Mesodermal cell (in vitro differentiated cells): Measurements from ENCODE around the gene C10orf67.
"Not testable (repeated sequence)": the region's sequence is repeated elsewhere in the genome, so short reads cannot be mapped to it uniquely, and the experiment has no call there.

Experiments used
- H3K27ac ChIP-seq: 2 replicates; pipeline ENCODE4 v1.7.0; 2013; ENCODE audit warnings: mild to moderate bottlenecking, low read depth, low read length, moderate library complexity; ENCODE audit not compliant: severe bottlenecking
- H3K36me3 ChIP-seq: 2 replicates; pipeline ENCODE4 v1.7.1; 2013; ENCODE audit warnings: mild to moderate bottlenecking, low read length, moderate library complexity; ENCODE audit not compliant: control insufficient read depth, insufficient read depth
- H3K4me1 ChIP-seq: one replicate; pipeline ENCODE4 v1.7.1; 2013; ENCODE audit warnings: mild to moderate bottlenecking, low read length; ENCODE audit not compliant: insufficient read depth, control insufficient read depth, poor library complexity, severe bottlenecking
- H3K4me3 ChIP-seq: 2 replicates; pipeline ENCODE4 v1.7.0; 2013; ENCODE audit warnings: low read length, control low read depth, mild to moderate bottlenecking; ENCODE audit not compliant: insufficient read depth, poor library complexity, severe bottlenecking; ENCODE audit errors: extremely low read depth
- H3K9me3 ChIP-seq: 2 replicates; pipeline ENCODE4 v1.7.1; 2013; ENCODE audit warnings: mild to moderate bottlenecking, low read length, moderate library complexity; ENCODE audit not compliant: control insufficient read depth
- WGBS, 2 experiments: methylation state at CpG; one replicate each; pipeline ENCODE4 v1.1.5; 2013; ENCODE audit warnings: missing lambda C conversion rate in 2 of 2; ENCODE audit not compliant: insufficient coverage in 2 of 2; 5-methylcytosine and 5-hydroxymethylcytosine counted together

Gene C10orf67

DNA sequence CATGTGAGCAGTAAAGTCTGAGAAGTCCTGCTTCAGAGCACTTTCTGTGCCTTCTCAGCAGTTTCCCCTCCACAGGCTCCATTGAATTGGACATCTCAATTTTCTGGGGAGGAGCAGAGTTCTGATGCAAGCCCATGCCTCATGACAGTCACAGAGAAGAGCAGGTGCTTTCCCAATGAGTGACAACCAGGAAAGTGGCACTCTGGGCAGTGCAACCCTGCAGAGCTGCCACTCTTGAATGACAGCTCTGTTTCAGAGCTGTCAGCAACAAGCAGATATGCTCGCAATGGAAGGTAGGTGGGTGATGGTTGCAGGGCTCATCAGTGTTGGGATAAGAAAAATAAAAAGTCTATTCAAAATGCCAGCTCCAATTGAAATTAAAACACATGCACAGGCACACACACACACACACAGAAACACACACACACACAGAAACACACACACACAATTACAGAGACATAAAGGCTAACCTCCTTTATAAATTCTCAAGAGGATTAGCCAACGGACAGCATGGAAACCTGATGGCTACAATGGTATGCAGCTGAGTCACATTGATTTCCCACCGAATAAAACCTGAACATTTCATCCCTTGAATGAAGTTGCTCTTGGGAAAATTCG, 50.5 kb downstream of the C10orf67 start:
- Histone ChIP-seq H3K9me3 (no peaks in the 10 kb centered on the region), H3K4me1 (no peaks in the 10 kb centered on the region), H3K36me3 (no peaks in the 10 kb centered on the region), H3K4me3 (no peak overlapping the region), H3K27ac (no peak overlapping the region)
- 55 to 83% methylated on average over 2 of the region's 4 CpGs for WGBS, 2 experiments

DNA sequence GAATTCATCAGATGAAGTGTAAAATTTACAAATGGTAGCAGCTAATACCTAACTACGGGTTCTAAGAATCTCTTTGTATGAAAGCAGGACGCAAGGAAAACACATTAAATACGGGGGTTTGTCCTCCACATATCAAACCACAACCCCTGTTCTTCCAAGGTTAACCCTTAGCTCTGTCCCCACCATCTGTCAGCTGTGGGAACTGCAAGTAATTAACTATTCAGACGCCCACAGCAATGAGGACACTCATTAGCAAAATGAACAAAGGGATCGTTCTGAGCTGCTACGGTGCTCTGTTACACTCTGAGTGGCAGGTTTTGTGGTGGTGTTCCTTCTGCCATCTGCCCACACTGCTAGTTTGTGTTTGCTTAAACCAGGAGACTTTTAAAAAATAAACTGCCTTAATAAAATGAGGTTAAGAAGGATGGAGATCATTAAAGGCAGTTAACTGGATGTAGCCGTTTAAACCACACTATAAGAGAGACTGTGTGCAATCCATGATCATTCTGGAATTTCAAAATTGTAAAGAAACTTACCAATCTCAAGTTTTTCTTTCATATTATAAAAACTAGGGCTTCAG, 51.4 kb downstream of the C10orf67 start:
- Histone ChIP-seq H3K4me1 (no peaks in the 10 kb centered on the region), H3K27ac (no peak overlapping the region), H3K4me3 (no peak overlapping the region), H3K9me3 (no peaks in the 10 kb centered on the region), H3K36me3 (no peaks in the 10 kb centered on the region)
- WGBS, 2 experiments, result 15% methylated on average over 5 of the region's 7 CpGs; no CpG with 5 or more reads in 1 of the 2 experiments

GRCh38 chr10:23291551-23292334, 52.9 kb downstream of the C10orf67 start:
- no peaks in the 10 kb centered on the region for H3K4me1 ChIP-seq
- H3K27ac ChIP-seq, result no peak overlapping the region
- H3K36me3 ChIP-seq, result no peaks in the 10 kb centered on the region
- no peaks in the 10 kb centered on the region for H3K9me3 ChIP-seq
- H3K4me3 ChIP-seq, result no peak overlapping the region
- WGBS, 2 experiments, result 71 to 88% methylated on average over 8 to 9 of the region's 13 CpGs

GRCh38 chr10:23284674-23285335, 59.8 kb downstream of the C10orf67 start:
- no peak overlapping the region for H3K4me3 ChIP-seq
- H3K9me3 ChIP-seq, result no peaks in the 10 kb centered on the region
- no peaks in the 10 kb centered on the region for H3K36me3 ChIP-seq
- 75 to 92% methylated on average over 1 to 2 of the region's 2 CpGs for WGBS, 2 experiments
- H3K27ac ChIP-seq, result no peak overlapping the region
- no peaks in the 10 kb centered on the region for H3K4me1 ChIP-seq

DNA sequence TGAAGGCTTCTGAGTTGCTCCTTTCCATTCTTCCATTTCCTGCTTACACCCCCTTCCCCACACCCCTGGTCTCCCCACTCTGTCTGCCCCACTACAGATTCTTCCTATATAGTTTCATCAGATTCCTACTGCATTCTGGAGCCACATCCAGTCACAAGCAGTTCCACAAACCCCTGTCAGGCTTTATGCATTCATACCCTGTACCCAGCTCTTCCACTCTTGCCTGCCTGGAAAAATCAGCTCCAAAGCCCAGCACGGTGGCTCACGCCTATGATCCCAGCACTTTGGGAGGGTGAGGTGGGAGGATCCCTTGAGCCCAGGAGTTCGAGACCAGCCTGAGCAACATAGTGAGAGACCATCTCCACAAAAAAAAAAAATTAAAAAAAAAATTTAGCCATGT, 60.4 kb downstream of the C10orf67 start:
- WGBS, 2 experiments, result 90% methylated on average over 2 of the region's 3 CpGs; no CpG with 5 or more reads in 1 of the 2 experiments
- no peaks in the 10 kb centered on the region for H3K36me3 ChIP-seq
- H3K4me1 ChIP-seq, result no peaks in the 10 kb centered on the region

GRCh38 chr10:23283680-23284079, 60.9 kb downstream of the C10orf67 start:
- H3K27ac ChIP-seq, result no peak overlapping the region
- H3K4me3 ChIP-seq, result no peak overlapping the region
- WGBS, 2 experiments, result 83 to 90% methylated on average over 6 to 7 of the region's 7 CpGs
- no peaks in the 10 kb centered on the region for H3K9me3 ChIP-seq
- H3K36me3 ChIP-seq, result no peaks in the 10 kb centered on the region
- H3K4me1 ChIP-seq, result no peaks in the 10 kb centered on the region

More for the DNA sequence above, 60.4 kb downstream of the C10orf67 start:
- Histone ChIP-seq H3K4me3 (no peak overlapping the region), H3K27ac (no peak overlapping the region), H3K9me3 (no peaks in the 10 kb centered on the region)

DNA sequence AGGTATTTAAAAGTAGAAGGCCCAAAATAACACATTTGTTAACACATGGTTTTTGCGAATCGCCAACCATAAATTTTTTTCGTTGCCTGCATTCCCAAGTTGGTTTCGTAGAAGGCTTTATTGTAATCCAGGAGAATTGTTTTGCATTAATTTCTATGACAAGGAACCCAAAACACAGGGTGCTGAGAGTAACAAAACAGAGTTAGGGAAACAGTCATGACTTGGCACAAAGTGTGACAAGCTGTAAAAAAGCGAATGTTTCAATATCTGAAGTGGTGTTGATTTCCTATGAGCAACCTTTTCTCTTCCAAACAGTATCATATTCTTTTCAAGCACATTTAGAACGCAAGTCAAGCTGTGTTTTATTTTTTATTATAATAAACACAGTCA, 63.6 kb downstream of the C10orf67 start:
- Histone ChIP-seq H3K4me3 (no peak overlapping the region), H3K4me1 (no peaks in the 10 kb centered on the region), H3K36me3 (no peaks in the 10 kb centered on the region), H3K9me3 (no peaks in the 10 kb centered on the region), H3K27ac (no peak overlapping the region)
- WGBS, 2 experiments, result 61% methylated on average over 4 of the region's 6 CpGs; no CpG with 5 or more reads in 1 of the 2 experiments

DNA sequence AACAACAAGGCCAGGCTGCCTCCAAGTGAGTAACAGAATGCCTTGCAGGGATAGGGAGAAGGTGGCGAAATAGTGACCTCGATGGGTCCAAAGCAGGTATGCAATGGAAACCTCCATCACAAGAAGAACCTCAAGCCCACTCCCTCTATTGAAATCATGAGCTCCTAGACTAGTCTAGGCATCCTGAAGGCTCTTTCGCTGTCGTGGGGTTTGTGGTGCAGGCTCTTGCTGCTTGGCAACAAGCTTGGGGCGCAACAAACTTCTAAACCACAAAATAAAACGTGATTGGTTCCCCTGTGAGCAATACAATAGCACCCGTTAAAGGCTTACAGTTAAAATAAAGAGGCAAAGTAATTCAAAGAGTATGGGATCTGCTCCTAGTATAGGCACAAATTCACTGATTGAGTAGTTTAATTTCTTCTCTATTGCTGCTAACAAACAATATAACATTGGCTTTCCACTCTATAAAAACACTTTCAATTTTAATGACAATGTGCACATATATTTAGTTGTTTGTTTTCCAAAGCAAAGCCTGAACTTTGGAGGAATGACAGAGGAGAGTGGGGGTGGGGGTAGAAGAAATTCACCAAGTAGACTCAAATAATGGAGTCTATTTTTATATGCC, 64.1 kb downstream of the C10orf67 start:
- WGBS, 2 experiments, result 18% methylated on average over 2 of the region's 7 CpGs; no CpG with 5 or more reads in 1 of the 2 experiments
- no peak overlapping the region for H3K27ac ChIP-seq
- no peaks in the 10 kb centered on the region for H3K36me3 ChIP-seq

DNA sequence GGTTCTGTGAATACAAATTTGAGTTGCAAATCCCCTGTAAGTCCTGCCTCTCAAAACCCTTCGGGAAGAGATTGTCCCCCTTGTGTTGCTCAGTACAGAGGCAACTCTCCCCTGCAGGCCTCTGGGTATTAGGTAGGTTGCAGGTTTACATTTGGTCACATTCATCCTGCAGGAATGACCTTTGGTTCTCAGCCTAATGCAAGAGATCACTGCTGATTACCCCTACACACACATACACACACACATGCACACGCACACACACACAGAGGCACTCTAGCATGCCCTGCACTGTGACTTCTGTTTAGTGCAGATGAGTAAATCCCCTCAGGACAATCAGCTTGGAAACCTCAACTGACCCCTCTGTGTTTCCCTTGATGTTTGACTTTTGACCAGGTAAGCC, 69.2 kb downstream of the C10orf67 start:
- no peak overlapping the region for H3K4me3 ChIP-seq
- H3K9me3 ChIP-seq, result peaks cover 6% of the 10 kb centered on the region
- H3K27ac ChIP-seq, result no peak overlapping the region
- H3K4me1 ChIP-seq, result no peaks in the 10 kb centered on the region
- no peaks in the 10 kb centered on the region for H3K36me3 ChIP-seq
- WGBS, 2 experiments, result 86 to 100% methylated on average over 1 of the region's 2 CpGs

More for the DNA sequence above, 64.1 kb downstream of the C10orf67 start:
- Histone ChIP-seq H3K9me3 (no peaks in the 10 kb centered on the region), H3K4me1 (no peaks in the 10 kb centered on the region), H3K4me3 (no peak overlapping the region)

DNA sequence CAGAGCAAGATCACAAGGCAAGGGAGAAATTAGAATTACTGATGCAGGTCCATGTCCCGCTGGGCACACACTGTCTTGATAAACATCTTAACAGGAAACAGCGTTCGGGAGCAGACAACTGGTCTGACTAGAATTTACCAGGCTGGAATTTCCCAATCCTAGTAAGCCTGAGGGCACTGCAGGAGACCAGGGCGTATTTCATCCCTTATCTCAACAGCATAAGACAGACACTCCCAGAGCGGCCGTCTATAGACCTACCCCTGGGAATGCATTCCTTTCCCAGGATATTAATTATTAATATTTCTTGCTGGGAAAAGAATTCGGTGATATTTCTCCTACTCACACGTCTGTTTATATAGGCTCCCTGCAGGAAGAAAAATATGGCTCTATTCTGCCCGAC, 70.4 kb downstream of the C10orf67 start:
- not testable (repeated sequence) for H3K4me3 ChIP-seq, H3K9me3 ChIP-seq, H3K27ac ChIP-seq, H3K36me3 ChIP-seq, H3K4me1 ChIP-seq
- 88 to 91% methylated on average over 4 to 6 of the region's 9 CpGs for WGBS, 2 experiments
